Fibroblast of villous mesenchyme (primary cell): ENCODE measurements around the gene TCAF2. TPM values are rescaled to one million over a fixed set of nuclear protein-coding genes. Genes with fewer than 3 reads are reported as not detected.
"Not testable (repeated sequence)": the region's sequence is repeated elsewhere in the genome, so short reads cannot be mapped to it uniquely, and the experiment has no call there.

ENCODE experiments used
- DNase-seq: peaks from one replicate; pipeline ENCODE4 v3.0.0-alpha.2; 2010; ENCODE audit warnings: low read depth
- H3K4me3 ChIP-seq: 2 replicates; pipeline ENCODE4 v1.5.1; 2011; ENCODE audit warnings: low read depth, mild to moderate bottlenecking, low read length
- CTCF ChIP-seq: IDR thresholded peaks from 2 replicates; pipeline ENCODE4 v1.5.1; 2012; ENCODE audit warnings: low read depth, mild to moderate bottlenecking, low read length; ENCODE audit not compliant: insufficient read depth
- total RNA-seq: library from RNA; depleted of rRNA; stranded (reverse); fragments of >200 nt; gene quantifications from 2 replicates; pipeline ENCODE4 v1.2.3, GENCODE V29; 2012

TCAF2 gene
- total RNA-seq = 0.64 and 1.3 TPM in 2 replicates

DNA sequence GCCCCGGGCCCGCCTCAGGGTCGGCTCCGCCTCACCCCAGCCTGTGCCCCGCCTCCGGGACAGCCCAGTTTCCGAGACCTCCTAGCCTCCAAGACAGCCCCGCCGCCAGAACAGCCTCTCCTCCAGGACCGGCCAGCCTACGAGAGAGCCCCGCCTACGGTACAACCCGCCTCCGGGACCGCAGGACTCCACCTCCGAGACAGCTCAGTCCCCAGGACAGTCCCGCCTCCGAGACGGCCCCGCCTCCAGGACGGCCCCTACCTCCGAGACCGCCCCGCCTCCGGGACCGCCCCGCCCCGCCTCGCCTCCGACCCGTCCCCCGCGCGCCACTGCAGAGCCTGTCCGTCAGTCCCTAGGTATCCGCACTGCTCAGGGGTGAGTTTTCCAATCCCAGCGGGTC, at the start of gene TCAF2:
Gene TCAF2, plus strand, starts transcription at position 329 of the 400 bp plus-strand sequence.
- H3K4me3 ChIP-seq, DNase-seq: not testable (repeated sequence)

DNA sequence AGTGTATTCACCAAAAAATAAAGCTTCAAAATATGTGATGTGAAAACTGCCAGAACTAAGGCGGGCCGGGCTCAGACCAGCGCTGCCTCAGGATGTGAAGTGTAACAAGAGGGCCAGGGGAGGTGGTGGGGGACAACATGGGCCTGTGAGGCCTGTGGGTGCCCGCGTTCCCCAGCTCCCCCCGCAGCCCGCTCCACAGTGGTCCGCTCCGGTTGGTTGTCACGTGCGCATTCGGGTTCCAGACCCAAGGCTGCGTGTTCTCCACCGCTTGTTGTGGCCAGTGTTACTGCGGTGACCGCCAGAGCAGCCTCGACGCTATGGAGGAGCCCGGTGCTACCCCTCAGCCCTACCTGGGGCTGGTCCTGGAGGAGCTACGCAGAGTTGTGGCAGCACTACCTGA, 49.3 kb upstream of the TCAF2 start, which contains the start of gene CTAGE15:
Gene CTAGE15, plus strand, starts transcription at position 301 of the 400 bp plus-strand sequence. Its CDS starts 17 bp downstream, at position 318.
- not testable (repeated sequence) for H3K4me3 ChIP-seq, DNase-seq

DNA sequence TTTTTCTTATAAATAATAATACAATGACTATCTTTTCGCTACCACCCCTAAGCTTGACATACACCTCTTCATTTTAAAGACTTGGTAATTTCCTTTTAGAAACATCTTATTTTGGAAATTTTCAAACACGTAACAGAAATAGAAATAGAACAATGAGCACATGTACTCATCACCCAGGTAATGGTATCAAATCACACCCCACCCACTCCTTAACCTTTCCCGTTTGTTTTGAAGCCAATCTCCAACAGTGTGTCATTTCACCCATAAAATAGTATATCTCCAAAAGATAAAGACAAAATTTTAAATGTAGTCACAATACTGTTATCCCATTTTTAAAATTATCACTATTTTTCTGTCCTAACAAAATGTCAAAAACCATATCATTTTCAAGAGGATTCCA, 32.6 kb upstream of the TCAF2 start:
- not testable (repeated sequence) for DNase-seq, H3K4me3 ChIP-seq

DNA sequence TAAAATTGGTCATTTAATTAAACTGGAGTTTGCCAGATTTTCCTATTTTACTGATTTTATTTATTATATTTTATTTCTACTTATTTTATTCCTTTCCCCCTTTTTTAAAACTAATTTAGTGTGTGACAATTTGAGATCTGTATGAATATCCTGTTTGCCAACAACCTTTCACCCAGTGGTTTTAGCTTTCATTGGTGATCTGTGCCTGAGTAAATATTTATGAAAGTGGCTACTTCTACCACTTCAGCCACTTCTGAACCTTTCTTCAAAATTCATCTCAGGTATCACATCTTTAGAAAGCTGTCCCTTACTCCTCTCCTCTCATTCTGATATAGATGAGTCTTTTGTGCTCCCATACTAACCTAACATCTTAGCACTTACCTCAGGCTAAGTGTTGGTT, 30.9 kb upstream of the TCAF2 start:
- H3K4me3 ChIP-seq, DNase-seq: not testable (repeated sequence)

DNA sequence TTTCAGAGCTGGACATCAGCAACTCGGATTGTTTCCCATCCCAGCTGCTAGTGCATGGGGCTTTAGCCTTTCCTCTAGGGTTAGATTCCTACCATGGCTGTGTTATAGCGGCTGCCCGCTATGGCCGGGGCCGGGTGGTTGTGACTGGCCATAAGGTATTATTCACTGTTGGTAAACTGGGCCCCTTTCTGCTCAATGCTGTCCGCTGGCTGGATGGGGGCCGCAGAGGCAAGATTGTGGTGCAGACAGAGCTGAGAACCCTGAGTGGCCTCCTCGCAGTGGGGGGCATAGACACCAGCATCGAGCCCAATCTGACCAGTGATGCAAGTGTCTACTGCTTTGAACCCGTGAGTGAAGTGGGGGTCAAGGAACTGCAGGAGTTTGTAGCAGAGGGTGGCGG, 22.7 kb upstream of the TCAF2 start:
- not testable (repeated sequence) for DNase-seq, H3K4me3 ChIP-seq

DNA sequence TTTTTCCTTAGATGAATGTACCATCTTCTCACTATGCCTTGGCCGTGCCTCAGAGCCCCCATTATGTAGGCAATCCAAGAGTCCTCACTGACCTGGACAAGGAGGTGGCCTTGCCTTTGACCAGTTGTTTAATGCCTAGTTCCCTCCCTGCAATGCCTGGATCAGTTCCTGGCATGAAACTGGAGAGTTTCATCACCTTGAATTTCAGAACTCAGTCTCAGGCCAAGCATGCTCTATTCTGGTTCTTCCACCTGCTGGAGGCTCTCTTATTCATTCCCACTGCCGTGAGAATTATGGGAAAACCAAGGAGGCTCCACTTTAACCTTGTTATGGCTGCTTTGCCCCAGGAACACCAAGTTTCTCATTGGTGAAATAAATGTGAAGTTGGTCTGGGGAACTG, 17.2 kb upstream of the TCAF2 start:
- not testable (repeated sequence) for DNase-seq, H3K4me3 ChIP-seq

GRCh38 chr7:143606088-143606487, 14.7 kb upstream of the TCAF2 start:
- H3K4me3 ChIP-seq, DNase-seq: not testable (repeated sequence)

DNA sequence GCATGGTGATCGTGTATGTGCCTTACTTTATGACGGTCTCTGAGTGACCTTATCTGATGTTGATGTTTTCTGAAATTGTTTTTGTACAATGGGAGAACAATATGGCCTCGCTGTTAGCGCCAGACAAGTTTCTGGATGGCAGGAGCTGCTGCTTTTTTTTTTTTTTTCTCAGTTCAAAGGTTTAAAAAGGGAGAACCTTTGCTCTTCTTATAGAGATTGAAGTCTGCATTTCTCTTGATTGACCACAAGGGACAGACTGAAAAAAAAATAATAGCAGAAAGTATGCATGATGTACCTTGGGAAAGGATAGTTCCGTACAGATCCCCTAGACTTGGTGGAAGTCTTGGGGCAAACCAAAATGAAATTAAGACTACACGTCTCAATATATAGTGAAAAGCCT, 5.2 kb upstream of the TCAF2 start:
- peak; percentile 24 for TF ChIP-seq CTCF
- not testable (repeated sequence) for H3K4me3 ChIP-seq
- peak; percentile 0 for DNase-seq

DNA sequence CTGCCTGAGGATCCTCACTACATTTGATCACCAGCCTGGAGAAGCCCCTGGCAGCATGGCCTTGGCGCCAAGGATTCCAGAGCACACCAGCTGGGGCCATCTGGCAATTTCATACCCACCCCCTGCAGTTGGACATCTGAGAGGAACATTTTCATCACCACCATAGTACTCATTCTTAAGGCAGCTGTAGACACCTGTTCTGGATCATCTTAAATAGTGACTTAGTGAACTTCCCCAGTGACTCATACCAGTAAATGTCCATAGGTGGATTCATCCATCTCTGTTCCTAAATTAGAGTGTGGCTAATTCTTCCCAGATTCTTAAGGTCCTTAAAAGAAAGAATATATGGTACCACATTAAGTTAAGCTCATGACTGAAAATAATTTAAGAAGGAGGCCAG, 3.6 kb upstream of the TCAF2 start:
- H3K4me3 ChIP-seq, DNase-seq: not testable (repeated sequence)

DNA sequence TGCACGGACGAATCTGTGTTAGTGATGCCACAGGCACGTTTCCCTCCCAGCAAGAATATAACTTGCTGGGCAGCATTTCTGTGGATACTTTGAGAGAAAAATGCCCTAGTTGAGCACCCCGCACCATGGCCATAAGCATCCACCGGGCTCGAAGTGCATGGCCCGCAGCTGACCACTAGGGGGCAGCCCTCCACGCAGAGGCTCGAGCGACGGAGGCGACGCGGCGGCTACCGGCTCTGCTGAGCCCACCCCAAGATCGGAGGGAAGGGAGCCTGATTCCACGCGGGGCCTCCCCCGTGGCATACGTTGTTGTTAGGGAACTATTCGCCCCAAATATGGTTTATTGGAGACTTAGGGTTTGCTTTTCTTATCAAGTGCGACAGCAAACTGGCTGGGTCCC, 716 bp upstream of the TCAF2 start:
- not testable (repeated sequence) for H3K4me3 ChIP-seq, DNase-seq

GRCh38 chr7:143621175-143621574, 401 bp downstream of the TCAF2 start:
- DNase-seq = not testable (repeated sequence)

GRCh38 chr7:143622130-143622529, 1.4 kb downstream of the TCAF2 start:
- not testable (repeated sequence) for H3K4me3 ChIP-seq, DNase-seq

More at GRCh38 chr7:143621175-143621574, 401 bp downstream of the TCAF2 start:
- not testable (repeated sequence) for H3K4me3 ChIP-seq

DNA sequence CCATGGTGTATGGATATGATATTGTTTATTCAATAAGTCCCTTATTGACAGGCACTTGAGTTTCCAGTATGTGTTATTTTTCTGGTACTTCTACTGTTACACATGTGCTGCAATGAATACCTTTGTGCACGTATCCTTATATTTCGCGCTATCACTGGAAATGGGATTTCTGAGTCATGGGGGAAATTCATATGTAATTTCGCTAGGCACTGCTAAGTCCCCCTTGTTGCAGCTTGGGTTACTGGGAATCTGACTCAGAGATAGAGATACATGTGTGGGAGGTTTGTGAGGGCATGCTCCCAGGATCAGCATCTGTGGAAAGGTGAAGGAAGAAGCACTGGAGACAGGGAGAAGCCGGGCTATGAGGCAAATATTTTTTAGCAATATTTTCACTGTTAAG, 9.9 kb downstream of the TCAF2 start:
- not testable (repeated sequence) for H3K4me3 ChIP-seq

DNA sequence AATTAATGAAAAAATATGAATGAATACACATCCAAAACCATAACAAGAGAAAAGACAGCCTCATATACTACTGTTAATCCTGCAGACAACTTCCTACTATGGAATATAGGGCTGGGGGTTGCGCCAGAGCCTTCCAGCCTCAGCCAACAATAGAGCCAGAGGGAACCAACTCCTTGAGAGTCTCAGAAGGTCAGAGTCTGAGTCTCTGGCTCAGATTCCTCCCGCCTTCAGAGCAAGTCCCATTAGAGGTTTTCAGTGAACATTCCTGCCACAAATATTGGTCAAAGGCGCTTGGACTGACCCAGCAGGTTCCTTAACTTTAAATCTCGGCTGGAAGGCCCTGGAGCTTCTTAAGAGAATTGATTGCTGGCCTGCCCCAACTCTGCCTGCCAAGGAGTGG, 11.7 kb downstream of the TCAF2 start:
- H3K4me3 ChIP-seq, DNase-seq: not testable (repeated sequence)

More for the DNA sequence above, 9.9 kb downstream of the TCAF2 start:
- not testable (repeated sequence) for DNase-seq

DNA sequence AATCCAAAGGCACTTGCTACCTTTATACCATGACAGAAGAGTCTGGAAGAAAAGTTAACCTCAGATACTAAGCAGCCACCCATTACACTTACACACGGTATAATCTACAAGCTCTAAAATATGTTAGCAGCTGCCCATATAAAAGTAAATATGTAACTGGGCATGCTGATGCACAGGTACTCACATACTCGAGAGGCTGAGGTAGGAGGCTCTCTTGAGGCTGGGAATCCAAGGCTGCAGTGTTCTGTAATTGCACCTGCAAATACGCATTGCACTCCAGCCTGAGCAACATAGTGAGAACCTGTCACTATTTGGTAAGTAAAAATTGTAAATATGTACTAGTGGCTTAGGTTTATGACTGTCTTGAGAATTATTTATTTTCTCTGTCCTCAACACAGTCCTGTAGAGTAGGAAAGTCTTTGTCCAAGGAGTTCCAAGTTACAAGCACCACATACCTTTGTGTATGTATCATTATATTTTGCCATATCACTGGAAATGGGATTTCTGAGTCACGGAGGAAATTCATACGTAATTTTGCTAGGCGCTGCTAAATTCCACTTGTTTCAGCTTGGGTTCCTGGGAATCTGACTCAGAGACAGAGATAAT, 12.3 kb downstream of the TCAF2 start:
- H3K4me3 ChIP-seq, DNase-seq: not testable (repeated sequence)

DNA sequence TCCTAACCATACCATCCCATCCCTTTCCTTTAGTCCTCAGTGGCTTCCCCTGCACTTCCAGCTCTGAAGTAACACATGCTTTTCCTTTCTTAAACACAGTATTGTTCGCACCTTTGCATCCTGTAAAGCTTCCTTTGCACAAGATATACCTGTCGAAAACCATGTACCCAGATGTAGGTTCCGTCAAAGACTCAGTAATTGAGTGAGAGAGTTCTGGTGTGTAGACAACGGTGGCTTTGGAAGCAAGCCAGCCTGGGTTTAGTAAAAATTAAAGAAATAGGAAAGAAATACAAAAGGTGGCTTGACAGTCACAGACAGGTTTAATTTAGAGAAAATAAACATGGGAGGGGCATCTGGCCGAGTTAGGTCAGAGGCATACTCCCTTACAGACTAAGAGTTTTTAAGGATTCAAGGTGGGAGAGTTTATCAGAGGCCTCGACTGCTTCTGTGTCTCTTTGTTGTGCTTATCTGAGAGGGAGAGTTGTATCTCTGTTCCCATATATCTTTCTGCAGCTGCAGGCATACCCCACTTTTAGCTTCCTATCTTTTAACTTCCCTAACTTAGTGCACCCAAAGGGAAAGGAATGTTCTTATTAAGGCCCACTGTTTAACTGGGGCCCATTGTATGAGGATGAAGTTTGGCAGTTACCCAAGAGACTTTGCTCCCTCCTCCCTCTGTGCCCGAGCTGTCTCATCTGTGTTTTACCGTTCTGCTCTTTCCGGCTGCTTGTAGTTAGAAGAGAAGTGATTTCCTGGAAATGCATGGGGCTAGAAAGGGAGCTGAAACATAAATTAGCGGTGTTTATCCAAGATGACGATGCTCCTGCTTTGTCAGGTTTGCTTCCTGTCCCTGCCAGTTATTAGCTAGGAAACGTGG, 14.8 kb downstream of the TCAF2 start:
- DNase-seq = not testable (repeated sequence)

DNA sequence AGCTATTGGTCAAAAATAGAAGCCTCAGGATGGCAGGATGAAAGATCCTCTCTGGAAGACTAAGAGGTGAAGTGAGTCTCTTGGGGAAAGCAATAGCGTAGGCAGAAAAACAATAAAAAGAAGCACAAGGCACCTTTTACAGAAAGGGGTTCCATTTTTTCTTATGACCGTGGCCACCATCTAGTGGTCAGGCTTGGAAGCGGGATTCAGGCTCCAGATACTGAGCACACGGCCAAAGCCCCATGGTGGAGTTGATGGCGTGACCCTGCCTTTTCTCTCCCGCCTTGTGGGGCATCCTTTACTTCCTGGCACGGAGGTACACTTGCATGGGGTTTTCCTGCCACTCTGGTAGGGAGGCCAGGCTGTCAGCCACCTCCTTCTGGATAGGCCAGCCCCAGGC, 18.6 kb downstream of the TCAF2 start:
- not testable (repeated sequence) for DNase-seq, H3K4me3 ChIP-seq

More for the DNA sequence above, 14.8 kb downstream of the TCAF2 start:
- H3K4me3 ChIP-seq = not testable (repeated sequence)

GRCh38 chr7:143640528-143641189, 19.9 kb downstream of the TCAF2 start:
- H3K4me3 ChIP-seq, DNase-seq: not testable (repeated sequence)
